GM21825 (cell line): ENCODE measurements around the gene SPTLC2.

Experiments
- ATAC-seq: cut with Tn5 transposase; IDR thresholded peaks from one replicate; pipeline ENCODE4 v1.9.1; 2021; ENCODE audit warnings: mild to moderate bottlenecking, moderate library complexity; ENCODE audit not compliant: unreplicated experiment

The SPTLC2 gene

DNA sequence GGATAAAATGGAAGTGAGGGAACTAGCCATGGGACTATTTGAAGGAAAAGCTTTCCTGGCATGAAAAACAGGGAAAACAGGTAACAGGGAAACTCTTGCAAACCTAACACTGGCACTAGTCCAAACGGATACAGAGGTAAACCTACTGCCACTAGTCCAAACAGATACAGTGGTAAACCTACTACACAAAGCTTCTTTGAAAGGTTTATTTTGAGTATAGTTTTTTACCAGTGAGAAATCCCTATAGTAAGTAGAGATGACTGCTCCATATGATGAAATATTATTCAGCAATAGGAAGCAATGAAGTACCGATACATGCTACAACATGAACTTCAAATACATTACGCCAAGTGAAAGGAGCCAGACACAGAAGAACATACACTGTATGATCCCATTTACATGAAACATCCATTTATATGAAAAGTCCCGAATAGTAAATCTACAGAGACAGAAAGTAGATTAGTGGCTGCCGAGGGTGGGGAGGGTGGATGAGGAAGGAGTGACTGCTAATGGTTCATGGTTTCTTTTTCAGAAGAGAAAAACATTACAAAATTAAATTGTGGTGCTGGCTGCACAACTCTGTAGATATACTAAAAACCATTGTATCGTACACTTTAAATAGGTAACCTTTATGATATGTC is 25.5 kb downstream of the SPTLC2 start:
- ATAC-seq: peak; percentile 36

DNA sequence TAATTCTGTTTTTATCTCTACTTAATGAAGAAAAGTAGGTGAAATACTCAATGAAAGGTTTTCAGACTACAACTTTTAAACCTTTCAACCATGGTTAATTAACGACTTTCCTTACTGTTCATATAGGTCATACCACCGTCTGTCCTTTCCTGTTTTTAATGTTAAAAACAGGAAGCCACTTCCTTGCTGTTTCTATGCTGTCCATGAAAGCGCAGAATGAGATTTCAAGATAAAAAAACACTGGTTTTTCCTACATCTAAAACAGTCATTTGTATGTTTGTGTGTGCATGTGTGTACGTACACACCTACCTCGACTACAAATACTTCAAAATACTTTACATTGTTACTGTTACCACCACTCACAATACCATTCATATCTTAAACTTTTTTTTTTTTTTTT is 27.3 kb downstream of the SPTLC2 start:
- no peak for ATAC-seq

DNA sequence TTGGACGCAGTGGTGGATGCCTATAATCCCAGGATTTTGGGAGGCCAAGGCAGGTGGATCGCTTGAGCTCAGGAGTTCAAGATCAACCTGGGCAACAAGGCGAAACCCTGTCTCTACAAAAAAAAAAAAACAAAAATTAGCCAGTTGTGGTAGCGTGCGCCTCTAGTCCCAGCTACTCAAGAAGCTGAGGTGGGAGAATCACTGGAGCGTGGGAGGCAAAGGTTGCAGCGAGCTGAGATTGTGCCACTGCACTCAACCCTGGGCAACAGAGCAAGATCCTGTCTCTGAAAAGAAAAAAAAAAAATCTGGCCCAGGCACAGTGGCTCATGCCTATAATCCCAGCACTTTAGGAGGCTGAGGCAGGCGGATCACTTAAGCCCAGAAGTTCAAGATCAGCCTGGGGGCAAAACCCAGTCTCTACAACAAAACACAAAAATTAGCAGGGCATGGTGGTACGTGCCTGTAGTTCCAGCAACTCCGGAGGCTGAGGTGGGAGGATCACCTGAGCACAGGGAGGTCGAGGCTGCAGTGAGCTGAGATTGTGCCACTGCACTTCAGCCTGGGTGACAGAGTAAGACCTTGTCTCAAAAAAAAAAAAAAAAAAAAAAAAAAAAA is 27.9 kb downstream of the SPTLC2 start:
- peak; percentile 48 for ATAC-seq

DNA sequence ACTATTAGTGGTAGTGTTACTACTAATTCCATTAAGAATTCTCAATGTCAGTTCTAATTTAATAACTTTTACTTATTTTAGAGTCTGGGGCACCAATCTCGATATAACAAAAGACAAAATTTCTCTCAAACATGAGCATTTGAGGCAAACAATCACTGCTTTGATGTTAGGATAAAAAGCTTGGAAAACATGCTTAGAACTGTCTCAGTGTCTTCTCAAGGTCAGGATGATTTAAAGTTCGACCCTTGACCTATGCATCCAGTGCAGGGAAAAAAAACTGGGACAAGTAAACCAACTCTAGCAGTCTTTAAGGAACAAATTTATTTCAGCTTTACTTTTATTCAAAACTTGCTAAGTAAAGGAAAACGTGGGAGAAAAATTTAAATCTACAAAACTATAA is 31.1 kb downstream of the SPTLC2 start:
- no peak for ATAC-seq

DNA sequence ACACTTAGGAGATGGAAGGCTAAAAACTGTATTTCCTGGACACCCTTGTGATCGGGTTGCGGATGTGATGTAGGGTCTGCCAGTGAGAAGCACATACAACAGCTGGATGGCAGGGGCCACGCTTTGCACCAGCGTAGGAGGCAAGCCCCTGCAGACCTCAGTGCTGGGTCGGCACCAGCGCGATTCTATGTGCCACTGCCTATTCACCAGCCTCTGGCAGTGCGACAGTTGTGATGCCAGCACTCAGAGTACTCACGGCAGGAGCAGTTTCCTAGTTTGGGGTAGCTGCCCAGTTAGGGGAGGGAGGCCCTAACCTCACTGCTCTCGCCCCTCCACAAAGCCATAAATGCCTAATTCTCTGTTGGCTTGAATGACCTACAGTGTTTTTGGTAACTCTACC is 31.6 kb downstream of the SPTLC2 start:
- ATAC-seq: no peak

DNA sequence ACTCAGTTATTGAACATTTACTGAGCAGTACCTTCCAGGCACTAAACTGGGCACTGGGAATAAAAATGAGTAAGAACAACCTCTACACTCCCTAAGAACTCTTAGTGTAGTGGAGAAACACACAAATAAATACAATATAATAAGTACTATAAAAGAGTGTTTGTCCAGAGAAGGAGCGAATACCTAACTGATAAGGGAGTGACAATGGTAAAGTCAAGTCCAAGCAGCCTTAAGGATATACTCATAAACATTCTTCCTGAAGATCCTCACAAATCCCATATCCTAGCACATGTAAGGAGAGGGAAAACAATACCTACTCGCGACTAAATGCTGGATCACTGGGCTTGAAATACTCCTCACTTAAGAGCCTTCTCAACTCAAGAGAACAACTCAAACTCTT is 32.8 kb downstream of the SPTLC2 start:
- no peak for ATAC-seq

DNA sequence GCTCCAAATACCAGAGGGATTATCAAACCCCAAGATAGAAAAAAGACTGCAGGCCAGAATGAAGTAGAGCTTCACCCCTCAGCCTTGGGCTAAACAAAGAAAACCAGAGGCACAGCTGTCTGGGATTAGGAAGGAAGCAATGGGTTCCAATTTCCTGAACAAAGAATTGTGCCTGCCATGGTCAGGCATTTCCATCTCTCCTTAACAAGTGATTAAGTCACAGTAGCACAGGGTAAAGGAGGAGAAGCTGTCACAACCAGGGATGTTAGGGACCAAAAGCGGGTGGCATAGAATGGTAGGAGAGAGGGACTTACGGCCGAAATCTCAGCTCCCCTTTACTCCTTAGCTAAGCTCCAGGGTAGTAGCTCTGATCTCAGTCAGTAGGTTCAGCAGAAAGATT is 33.9 kb downstream of the SPTLC2 start:
- ATAC-seq: no peak

DNA sequence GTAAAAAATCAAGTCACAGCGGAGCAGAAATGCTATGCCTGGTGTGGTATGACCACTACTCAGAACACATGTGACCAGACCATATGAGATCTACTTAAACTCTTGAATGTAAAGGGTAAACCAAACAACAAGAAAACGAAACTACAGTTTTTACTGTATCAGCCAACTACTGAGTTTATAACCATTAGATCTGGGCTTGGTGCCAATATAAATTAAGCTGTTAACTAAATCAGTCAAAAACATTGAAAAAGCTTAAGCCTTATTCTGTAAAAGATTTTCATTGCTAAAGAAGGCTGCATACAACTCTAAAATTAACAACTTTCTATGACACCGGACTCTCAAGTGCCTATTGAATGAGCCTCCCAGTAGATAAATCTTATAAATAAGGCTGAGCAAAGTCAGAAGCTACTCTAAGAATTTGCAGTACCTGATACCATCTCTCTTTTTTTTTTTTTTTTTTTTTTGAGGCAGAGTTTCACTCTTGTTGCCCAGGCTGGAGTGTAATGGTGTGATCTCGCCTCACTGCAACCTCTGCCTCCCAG is 35.4 kb downstream of the SPTLC2 start:
- ATAC-seq: peak; percentile 90

DNA sequence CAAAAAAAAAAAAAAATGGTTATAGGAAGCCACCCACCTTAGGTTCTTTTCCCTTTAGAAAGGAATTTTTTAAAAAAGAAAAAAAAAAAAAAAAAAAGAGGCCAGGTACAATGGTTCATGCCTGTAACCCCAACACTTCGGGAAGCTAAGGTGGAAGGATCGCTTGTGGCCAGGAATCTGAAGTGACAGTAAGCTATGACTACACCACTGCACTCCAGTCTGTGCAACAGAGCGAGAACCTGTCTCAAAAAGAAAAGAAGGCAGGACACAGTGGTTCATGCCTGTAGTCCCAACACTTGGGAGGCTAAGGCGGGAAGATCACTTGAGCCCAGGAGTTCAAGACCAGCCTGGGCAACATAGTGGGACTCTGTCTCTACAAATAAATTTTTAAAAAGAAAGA is 36.0 kb downstream of the SPTLC2 start:
- peak; percentile 7 for ATAC-seq

DNA sequence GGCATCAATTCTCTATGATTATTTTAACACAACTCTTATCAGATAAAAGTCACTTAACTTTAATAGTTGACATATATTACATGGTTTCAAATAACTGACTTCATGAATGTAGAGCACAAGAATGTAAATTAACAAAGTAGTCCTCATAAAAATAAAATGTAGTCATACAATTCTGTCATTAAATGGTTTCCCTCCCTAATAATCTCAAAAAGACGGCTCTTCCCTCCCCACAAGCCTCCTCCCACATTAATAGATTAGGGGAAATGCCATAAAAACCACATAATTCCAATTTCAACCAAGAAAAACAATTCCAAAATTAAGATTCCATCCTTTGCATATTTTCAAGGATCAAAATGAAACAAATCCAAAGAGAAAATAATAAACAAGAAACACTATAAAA is 36.7 kb downstream of the SPTLC2 start:
- no peak for ATAC-seq

DNA sequence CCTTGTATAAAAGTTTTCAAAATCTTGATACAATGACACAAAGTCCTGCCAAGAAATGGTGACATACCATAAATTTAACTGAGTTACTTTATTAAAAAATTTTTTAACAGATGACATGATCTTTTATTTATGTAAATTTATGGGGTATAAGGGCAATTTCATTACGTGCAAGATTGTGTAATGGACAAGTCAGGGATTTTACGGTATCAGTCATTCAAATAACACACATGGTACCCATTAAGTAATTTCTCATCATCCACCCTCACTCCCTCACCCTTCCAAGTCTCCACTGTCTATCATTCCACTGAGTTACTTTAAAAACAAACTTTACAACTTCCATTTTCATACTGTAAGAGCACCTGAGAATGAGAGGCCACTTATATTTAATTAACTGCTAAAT is 37.4 kb downstream of the SPTLC2 start:
- ATAC-seq: no peak

DNA sequence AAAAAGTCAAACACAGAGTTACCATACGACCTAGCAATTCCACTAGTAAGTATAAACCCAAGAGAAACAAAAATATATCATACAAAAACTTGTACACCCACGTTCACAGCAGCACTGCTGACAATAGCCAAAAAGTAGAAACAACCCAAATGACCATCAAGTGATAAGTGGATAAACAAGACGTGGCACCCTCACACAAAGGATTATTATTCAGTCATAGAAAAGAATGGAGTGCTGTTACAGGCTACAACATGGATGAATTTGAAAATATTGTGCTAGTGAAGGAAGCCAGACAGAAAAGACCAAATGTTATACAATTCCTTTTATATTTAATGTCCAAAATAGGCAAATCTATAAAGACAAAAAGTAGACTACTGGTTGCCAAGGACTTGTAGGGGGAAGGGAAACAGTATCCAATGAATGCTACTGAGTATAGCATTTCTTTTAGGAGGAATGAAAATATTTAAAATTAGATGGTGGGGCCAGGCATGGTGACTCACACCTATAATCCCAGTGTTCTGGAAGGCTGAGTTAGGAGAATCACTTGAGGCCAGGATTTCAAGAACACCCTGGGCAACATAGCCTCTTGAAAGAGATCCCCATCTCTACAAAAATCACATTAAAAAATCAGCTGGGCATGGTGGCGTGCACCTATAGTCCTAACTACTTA is 41.9 kb downstream of the SPTLC2 start:
- no peak for ATAC-seq

DNA sequence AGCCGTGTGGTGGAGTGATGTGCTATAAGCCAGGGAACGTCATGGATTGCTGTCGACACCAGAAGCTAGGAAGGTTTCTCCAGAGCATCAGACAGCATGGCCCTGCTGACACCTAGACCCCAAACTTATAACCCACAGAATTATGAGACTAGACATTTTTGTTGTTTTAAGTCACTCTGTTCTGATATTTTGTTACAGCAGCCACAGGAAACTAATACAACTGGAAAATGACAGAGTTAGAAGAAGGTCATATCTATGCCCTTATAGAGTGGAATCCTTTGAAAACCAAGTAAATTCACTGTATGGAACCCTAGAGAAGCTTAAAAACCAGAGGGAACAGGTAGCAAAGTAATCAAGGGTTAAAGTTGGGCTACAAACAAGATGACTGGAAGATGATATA is 42.5 kb downstream of the SPTLC2 start:
- ATAC-seq: no peak

DNA sequence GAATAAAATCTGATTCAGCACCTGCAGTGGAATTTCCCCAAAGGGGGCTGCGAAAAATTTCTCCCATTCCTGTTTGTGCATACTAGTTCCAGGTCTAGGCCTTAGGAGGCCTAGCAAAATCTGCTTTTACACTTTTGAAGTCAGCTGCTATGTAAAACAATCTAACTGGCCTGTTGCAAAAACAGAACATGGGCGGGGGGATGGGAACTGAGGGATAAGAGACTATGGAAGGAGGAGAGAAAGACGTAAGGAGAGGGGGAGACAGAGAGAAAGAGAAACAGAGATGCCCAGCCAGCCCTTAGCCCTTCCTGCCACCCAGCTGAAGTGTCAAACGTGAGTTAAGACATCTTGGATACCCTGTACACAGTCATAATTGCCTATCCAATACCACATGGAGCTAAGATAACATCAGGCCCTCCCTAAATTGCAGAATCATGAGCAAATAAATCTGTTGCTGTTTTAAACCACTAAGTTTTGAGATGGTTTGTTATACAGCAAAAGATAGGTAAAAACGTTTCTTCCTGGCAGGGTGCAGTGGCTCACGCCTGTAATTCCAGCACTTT is 45.6 kb downstream of the SPTLC2 start:
- no peak for ATAC-seq

DNA sequence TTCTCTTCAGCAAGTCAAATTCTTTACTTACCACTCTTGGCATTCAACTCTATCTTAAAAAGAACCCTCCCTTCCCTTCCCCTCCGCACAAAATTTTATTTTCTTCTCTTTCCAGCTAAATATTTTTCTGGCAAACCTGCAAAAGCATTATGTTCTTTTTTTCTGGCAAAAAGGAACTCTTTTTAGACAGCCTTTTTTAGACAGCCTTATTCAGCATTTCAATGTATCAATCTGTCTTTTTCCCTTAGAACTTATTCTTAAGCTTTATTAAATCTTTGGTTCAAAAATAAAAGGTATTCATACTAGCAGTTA is 50.5 kb downstream of the SPTLC2 start:
- ATAC-seq: no peak

DNA sequence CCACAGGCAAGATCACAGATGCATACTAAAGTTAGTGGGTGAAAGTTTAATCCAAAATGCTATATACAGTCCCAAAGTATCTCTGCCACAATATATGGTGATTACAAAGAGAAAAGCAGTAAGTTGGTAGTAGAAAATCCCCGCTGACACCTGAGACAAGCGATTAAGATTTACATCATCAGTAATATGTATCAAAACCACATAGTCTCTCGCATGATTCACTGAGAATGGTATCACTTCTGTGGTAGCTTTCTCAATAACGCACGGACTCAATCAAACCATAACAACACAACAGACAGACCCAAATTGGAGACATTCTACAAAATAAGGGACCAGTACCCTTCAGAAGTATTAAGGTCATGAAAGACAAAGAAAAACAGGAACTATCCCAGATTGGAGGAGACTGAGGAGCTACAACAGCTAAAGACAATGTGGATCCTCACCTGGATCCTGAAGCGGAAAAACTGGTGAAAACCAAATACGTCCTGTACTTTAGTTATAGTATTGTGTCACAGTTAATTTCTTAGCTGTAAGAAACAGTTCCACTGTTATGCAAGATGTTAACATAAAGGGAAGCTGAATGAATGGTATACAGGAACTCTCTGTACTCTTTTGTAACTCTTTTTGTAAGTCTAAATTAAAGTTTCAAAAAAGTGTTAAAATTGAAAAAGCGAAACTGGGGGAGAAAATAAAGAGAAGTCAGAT is 51.0 kb downstream of the SPTLC2 start:
- no peak for ATAC-seq

DNA sequence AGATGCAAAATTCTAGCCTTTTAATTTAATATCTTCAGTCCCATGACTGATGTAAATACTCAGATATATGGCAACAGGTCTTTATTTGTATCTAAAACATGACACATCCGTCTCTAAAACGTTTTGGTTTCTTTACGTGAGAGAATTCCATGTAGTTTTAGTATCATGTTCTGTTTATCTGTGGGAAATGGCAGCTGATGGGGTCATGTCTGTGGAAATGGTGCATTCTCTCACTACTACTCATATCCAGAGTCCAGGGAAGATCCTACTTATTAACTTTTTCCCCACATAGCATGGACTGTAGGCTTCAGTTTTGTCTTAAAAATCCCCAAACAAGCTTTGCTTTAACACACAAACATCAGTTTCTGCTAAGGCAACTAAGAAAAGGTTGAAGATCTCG is 53.8 kb downstream of the SPTLC2 start:
- ATAC-seq: no peak

DNA sequence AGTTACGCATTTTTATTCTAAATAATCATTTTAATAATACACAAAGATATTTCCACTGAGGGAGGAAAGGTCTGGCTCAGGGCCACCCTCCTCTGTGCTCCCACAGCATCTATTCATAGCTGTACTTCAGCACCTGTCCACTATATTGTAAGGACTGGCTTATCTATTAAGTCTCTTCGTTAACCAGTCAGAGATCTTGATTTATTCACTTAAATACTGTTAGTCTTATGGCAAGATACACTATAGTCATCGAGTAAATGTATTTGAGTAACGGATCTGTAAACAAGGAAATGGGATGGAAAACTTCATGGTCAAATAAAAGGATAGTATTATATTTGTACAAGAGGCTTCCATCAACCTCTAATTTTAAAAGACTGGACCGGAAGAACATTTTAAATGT is 54.6 kb downstream of the SPTLC2 start:
- ATAC-seq: no peak

DNA sequence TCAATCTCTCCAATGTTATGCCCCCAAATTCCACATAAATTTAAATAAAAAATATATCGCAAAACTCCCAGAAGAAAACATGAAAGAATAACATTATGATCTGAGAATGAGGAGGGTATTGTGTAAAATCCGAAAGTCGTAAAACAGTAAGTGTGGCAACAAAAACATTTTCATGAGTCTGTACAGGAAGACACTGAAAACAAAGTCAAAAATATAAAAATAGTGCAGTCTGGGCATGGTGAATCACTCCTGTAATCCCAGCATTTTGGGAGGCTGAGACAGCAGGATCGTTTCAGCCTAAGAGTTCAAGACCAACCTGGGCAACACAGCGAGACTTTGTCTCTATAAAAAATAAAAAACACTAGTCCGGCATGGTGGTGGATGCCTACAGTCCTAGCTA is 57.1 kb downstream of the SPTLC2 start:
- no peak for ATAC-seq

DNA sequence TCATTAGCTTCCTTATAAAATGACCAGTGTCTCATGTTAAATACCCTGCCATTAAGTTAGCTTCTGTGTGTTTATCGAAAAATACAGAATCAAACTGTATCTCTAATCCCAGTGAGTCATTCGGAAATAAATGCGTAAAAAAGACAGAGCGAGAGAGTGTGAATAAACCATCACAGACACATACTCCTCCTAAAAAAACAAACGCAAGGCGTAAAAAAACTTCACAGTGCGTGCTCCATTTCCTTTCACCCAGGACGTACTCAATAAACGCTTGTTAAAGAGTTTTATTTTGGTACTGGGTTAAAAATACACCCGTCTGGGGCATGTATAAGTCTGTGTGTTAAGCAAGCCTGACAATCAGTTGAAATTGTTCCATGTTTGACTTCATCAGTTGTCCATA is 59.0 kb downstream of the SPTLC2 start:
- no peak for ATAC-seq

DNA sequence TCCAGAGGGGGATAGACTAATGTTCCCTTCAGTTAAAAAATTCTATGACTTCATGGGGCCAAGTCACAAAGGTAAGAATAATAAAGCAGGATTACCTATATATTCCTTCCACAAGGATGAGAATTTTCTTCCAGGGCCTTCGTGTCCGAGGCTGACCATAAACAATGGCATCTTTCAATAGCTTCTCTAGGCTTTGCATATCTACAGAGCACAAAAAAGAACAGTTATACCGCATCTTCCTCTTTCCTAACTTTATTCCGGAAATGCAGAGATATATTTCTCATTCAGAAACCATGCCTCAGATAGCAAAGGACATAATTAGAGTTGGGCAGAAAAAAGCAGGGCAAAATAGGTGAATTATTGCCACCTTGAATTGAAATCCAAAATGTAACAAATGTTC is 59.5 kb downstream of the SPTLC2 start:
- ATAC-seq: no peak
